ENCODE data around the gene HDAC10. TPM values are rescaled to one million over a fixed set of nuclear protein-coding genes. Genes with fewer than 3 reads are reported as not detected.
A peak's percentile ranks its signal among the peaks of the same experiment; 100 is the strongest.

HDAC10 gene
- total RNA-seq, 2 donors from 2014 or later = 31.9 to 128 TPM

- ATAC-seq = no peak
- H3K4me1 ChIP-seq = peaks cover 96% of the 10 kb centered on the region
- H3K9me3 ChIP-seq = no peaks in the 10 kb centered on the region
- no peak overlapping the region for H3K4me3 ChIP-seq
- intact Hi-C loops (cut with DNase I) = no loop called here
- H3K27ac ChIP-seq = peak overlapping the region in 3 of 4 donors; percentile 56 to 89 (median 86)
- H3K36me3 ChIP-seq (replicated peaks in 1 of 2; ENCODE audit: insufficient read depth in 1 of 2, low read depth in 2 of 2) = no peaks in the 10 kb centered on the region
- WGBS, 2 donors = 70 to 78% methylated on average over 4 of the region's 4 CpGs
- H3K27me3 ChIP-seq = no peaks in the 10 kb centered on the region
- no peak for DNase-seq
- no peak for TF ChIP-seq POLR2A (IDR thresholded peaks at IDR 0.05)
- TF ChIP-seq, protein P1, sequence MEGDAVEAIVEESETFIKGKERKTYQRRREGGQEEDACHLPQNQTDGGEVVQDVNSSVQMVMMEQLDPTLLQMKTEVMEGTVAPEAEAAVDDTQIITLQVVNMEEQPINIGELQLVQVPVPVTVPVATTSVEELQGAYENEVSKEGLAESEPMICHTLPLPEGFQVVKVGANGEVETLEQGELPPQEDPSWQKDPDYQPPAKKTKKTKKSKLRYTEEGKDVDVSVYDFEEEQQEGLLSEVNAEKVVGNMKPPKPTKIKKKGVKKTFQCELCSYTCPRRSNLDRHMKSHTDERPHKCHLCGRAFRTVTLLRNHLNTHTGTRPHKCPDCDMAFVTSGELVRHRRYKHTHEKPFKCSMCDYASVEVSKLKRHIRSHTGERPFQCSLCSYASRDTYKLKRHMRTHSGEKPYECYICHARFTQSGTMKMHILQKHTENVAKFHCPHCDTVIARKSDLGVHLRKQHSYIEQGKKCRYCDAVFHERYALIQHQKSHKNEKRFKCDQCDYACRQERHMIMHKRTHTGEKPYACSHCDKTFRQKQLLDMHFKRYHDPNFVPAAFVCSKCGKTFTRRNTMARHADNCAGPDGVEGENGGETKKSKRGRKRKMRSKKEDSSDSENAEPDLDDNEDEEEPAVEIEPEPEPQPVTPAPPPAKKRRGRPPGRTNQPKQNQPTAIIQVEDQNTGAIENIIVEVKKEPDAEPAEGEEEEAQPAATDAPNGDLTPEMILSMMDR (IDR thresholded peaks at IDR 0.05) = no peak
Measured at GRCh38 chr22:50298266-50298637, 47.2 kb upstream of the HDAC10 start.

DNA sequence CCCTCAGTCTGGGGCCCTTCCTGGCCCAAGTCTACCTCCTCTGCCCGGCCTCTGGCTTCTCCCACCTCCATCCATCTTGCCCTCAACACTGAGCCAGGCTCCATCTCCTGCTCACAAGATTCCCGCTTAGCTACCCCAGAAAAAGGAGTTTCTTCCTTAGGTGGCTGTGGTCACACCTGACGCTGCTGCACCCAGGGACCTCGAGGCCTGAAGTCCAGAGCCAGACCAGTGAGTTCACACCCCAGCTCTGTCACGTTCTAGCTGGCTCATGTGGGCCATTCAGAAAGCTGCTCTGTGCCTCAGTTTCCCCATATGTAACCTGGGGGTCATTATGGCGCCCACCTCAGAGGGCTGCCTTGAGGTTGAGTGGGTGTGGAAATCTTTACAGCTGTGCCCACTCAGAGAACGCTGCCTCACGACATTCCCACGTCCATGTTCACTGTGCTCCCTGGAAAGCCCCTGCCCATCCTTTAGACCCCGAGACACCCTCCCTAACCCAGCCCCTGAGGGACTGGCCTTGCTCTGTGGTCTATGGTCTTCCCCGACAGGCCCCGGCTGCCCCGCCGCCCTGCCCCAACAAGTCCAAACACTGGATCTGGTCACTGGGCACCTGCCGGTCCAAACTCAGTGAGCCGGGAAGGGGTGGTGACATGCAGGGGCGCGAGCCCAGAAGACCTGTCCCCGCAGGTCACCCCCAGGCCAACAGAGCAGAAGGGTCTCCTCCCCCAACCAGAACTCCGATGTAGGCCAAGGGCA lies 46.6 kb upstream of the HDAC10 start:
- DNase-seq = no peak

GRCh38 chr22:50296658-50297490 lies 45.8 kb upstream of the HDAC10 start:
- 10 to 40% methylated on average over 3 to 26 of the region's 29 CpGs for WGBS, 2 donors
- intact Hi-C loops (cut with DNase I) = no loop called here
- ATAC-seq (peak; percentile 8), DNase-seq (peak in 1 of 4 donors; percentile 48)
- TF ChIP-seq POLR2A (IDR thresholded peaks at IDR 0.05) = no peak
- TF ChIP-seq, protein P1 (IDR thresholded peaks at IDR 0.05) = no peak
- no peaks in the 10 kb centered on the region for H3K27me3 ChIP-seq
- H3K27ac ChIP-seq = peak overlapping the region in 3 of 4 donors; percentile 56 to 89 (median 86)
- H3K36me3 ChIP-seq (replicated peaks in 1 of 2; ENCODE audit: insufficient read depth in 1 of 2, low read depth in 2 of 2) = no peaks in the 10 kb centered on the region
- H3K4me3 ChIP-seq = no peak overlapping the region
- no peaks in the 10 kb centered on the region for H3K9me3 ChIP-seq
- peaks cover 96% of the 10 kb centered on the region for H3K4me1 ChIP-seq

More for the DNA sequence above, 46.6 kb upstream of the HDAC10 start:
- H3K27me3 ChIP-seq = no peaks in the 10 kb centered on the region
- intact Hi-C loops (cut with DNase I) = no loop called here
- H3K4me3 ChIP-seq = no peak overlapping the region
- no peak for ATAC-seq
- H3K36me3 ChIP-seq (replicated peaks in 1 of 2; ENCODE audit: insufficient read depth in 1 of 2, low read depth in 2 of 2) = no peaks in the 10 kb centered on the region
- H3K4me1 ChIP-seq = peaks cover 96% of the 10 kb centered on the region
- TF ChIP-seq POLR2A (IDR thresholded peaks at IDR 0.05) = no peak
- TF ChIP-seq, protein P1 (IDR thresholded peaks at IDR 0.05) = no peak
- no peaks in the 10 kb centered on the region for H3K9me3 ChIP-seq
- peak overlapping the region in 3 of 4 donors; percentile 56 to 89 (median 86) for H3K27ac ChIP-seq
- 84 to 89% methylated on average over 16 to 19 of the region's 20 CpGs for whole genome bisulfite sequencing, 2 donors

DNA sequence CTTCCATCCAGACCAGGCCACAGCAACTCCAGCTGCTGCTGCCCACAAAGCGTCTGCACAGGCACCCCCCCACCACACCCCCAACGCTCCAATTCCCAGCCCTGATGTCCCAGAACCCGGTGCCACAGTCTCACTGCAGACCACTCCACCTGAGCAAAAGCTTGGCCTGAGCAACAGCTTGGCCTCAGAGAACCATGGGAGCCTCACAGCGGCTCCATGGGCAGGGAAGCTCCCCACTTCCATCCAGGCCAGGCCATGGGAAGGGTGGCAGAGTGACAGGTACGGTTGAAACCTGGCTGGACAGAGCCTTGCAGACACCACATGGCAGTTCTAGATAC lies 43.2 kb upstream of the HDAC10 start:
- Histone ChIP-seq H3K27ac (peak overlapping the region; percentile 76 to 89 (median 82)), H3K4me3 (no peak overlapping the region), H3K9me3 (no peaks in the 10 kb centered on the region), H3K27me3 (no peaks in the 10 kb centered on the region), H3K4me1 (peaks cover 73% of the 10 kb centered on the region), H3K36me3 (replicated peaks in 1 of 2; ENCODE audit: insufficient read depth in 1 of 2, low read depth in 2 of 2) (peaks cover 0 to 7% of the 10 kb centered on the region in 2 donors)
- intact Hi-C loops (cut with DNase I) = no loop called here
- TF ChIP-seq POLR2A (IDR thresholded peaks at IDR 0.05) = no peak
- TF ChIP-seq, protein P1 (IDR thresholded peaks at IDR 0.05) = no peak
- WGBS, 2 donors = 51% methylated on average over 5 of the region's 5 CpGs; no CpG with 5 or more reads in 1 of the 2 donors
- DNase-seq = no peak
- ATAC-seq = no peak

Data from body of pancreas (tissue), 4 donors.